Esophagus squamous epithelium (tissue), 4 donors: ENCODE data around the gene SHC2.

Experiments used
- POLR2A ChIP-seq, 4 donors: fragments of 450-650 bp; IDR thresholded peaks; one replicate each; pipeline ENCODE4 v1.6.1; 2017; ENCODE audit warnings: antibody characterized with exemption in 4 of 4, mild to moderate bottlenecking in 4 of 4, moderate library complexity in 3 of 4
- TF ChIP-seq, protein P1 (sequence below), 6 experiments: fragments of 450-650 bp in 4 of 6; fragments of 200-600 bp in 2 of 6; sonication (generic) in 2 of 6; IDR thresholded peaks; one replicate each; pipeline ENCODE4 v1.5.1; 2016 to 2019; ENCODE audit warnings: antibody characterized with exemption in 6 of 6, mild to moderate bottlenecking in 4 of 6, moderate library complexity in 4 of 6

DNA sequence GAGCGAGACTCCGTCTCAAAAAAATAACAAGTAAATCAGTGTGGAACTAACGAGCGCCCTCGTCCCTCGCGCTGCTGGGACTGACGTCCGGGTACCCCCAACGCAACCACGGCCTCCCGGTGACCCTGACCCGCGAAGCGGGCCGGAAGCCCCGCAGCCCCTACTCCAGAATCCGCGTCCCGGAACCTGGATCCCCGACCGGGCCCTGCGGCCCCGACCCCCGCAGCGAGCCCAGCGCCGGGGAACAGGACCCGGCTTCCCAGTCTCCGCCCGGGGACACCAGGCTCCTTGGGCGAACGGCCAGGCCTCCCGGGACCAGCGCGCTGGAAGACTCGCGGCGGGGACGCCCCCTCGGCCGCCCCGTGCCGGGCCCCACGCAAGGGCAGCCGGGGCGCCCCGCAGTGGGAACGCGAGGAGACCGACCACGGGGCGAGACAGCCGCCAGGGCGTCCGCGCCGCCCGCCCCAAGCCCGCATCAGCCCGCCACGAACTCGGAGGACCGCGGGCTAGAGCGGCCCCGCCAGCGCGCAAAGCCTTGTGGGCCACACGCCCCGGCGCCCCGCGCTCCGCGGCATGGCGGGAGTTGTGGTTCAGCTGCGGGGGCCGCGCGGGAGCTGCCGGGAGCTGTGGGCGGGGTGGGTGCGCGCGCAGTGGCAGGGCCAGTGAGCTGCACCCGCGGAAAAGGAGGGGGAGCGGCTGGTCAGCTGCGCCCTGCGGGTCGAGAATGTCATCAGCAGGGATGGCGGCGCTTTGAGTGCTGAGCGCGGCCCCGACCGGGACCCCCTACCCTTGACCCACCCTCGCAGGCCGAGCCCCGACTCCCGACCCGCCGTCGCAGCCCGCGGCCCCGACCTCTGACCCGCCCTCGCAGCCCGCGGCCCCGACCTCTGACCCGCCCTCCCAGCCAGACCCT lies 27.9 kb upstream of the SHC2 start:
- TF ChIP-seq POLR2A (IDR thresholded peaks at IDR 0.05) = peak in 3 of 4 donors; percentile 82 to 89 (median 86)
- TF ChIP-seq, protein P1, sequence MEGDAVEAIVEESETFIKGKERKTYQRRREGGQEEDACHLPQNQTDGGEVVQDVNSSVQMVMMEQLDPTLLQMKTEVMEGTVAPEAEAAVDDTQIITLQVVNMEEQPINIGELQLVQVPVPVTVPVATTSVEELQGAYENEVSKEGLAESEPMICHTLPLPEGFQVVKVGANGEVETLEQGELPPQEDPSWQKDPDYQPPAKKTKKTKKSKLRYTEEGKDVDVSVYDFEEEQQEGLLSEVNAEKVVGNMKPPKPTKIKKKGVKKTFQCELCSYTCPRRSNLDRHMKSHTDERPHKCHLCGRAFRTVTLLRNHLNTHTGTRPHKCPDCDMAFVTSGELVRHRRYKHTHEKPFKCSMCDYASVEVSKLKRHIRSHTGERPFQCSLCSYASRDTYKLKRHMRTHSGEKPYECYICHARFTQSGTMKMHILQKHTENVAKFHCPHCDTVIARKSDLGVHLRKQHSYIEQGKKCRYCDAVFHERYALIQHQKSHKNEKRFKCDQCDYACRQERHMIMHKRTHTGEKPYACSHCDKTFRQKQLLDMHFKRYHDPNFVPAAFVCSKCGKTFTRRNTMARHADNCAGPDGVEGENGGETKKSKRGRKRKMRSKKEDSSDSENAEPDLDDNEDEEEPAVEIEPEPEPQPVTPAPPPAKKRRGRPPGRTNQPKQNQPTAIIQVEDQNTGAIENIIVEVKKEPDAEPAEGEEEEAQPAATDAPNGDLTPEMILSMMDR (IDR thresholded peaks at IDR 0.05) = peak in 3 of 6 experiments; percentile 19 to 62 (median 22)
